Liver (tissue), 9 donors: ENCODE data around the gene ERBB4. TPM values are rescaled to one million over a fixed set of nuclear protein-coding genes. Genes with fewer than 3 reads are reported as not detected.

Source experiments
- DNase-seq: peaks from one replicate; pipeline ENCODE4 v3.0.0-alpha.2; 2017; ENCODE audit warnings: low spot score
- H3K27ac ChIP-seq, 2 donors: one replicate each; pipeline ENCODE4 v1.7.0; 2013; ENCODE audit warnings: inconsistent platforms in 2 of 2, low read length in 2 of 2, control low read depth in 1 of 2, low read depth in 1 of 2, mild to moderate bottlenecking in 1 of 2
- H3K27me3 ChIP-seq, 4 donors: one replicate each; pipeline versions ENCODE4 v1.6.1 to v1.7.0; 2013; ENCODE audit warnings: low read length in 3 of 4, inconsistent platforms in 1 of 4, mild to moderate bottlenecking in 1 of 4, moderate library complexity in 1 of 4; ENCODE audit not compliant: control insufficient read depth in 4 of 4, insufficient read depth in 4 of 4
- H3K36me3 ChIP-seq, 4 donors: one replicate each; pipeline versions ENCODE4 v1.6.1 to v1.7.0; 2013; ENCODE audit warnings: low read length in 3 of 4, mild to moderate bottlenecking in 3 of 4, low read depth in 1 of 4, moderate library complexity in 1 of 4; ENCODE audit not compliant: control insufficient read depth in 4 of 4, insufficient read depth in 3 of 4
- H3K4me1 ChIP-seq, 4 donors: one replicate each; pipeline versions ENCODE4 v1.6.1 to v1.7.0; 2013; ENCODE audit warnings: low read length in 3 of 4, mild to moderate bottlenecking in 3 of 4, moderate library complexity in 1 of 4; ENCODE audit not compliant: control insufficient read depth in 4 of 4, insufficient read depth in 4 of 4
- H3K4me3 ChIP-seq, 3 donors: one replicate each; pipeline versions ENCODE4 v1.6.1 to v1.7.0; 2013; ENCODE audit warnings: low read length in 3 of 3, control low read depth in 1 of 3, low read depth in 1 of 3, mild to moderate bottlenecking in 1 of 3
- H3K9ac ChIP-seq, 2 donors: one replicate each; pipeline ENCODE4 v1.7.0; 2013; ENCODE audit warnings: low read length in 2 of 2, mild to moderate bottlenecking in 2 of 2, moderate library complexity in 2 of 2, control low read depth in 1 of 2, low read depth in 1 of 2
- H3K9me3 ChIP-seq, 4 donors: one replicate each; pipeline versions ENCODE4 v1.6.1 to v1.7.0; 2013; ENCODE audit warnings: low read length in 3 of 4; ENCODE audit not compliant: control insufficient read depth in 4 of 4
- ATF3 ChIP-seq: IDR thresholded peaks from 2 replicates; pipeline ENCODE4 v1.6.1; 2016; ENCODE audit warnings: antibody characterized with exemption
- CTCF ChIP-seq: fragments of 150-350 bp; IDR thresholded peaks from 2 replicates; pipeline ENCODE4 v1.5.1; 2017; ENCODE audit warnings: improper control_type of control experiment, low read depth, low read length; ENCODE audit not compliant: missing input control
- EGR1 ChIP-seq, 2 donors: IDR thresholded peaks; 2 replicates each; pipeline ENCODE4 v1.6.1; 2016 to 2018; ENCODE audit warnings: antibody characterized with exemption in 2 of 2, low read depth in 2 of 2
- FOXA1 ChIP-seq: IDR thresholded peaks from 2 replicates; pipeline ENCODE4 v1.6.1; 2016; ENCODE audit warnings: antibody characterized with exemption
- GABPA ChIP-seq, 2 donors: IDR thresholded peaks in 1 of 2; conservative IDR thresholded peaks in 1 of 2; 2 replicates each; pipeline ENCODE4 v1.6.1; 2016; ENCODE audit warnings: antibody characterized with exemption in 2 of 2, mild to moderate bottlenecking in 1 of 2, moderate library complexity in 1 of 2
- HNF4A ChIP-seq, 2 donors: conservative IDR thresholded peaks; 2 replicates each; pipeline ENCODE4 v1.6.1; 2016; ENCODE audit warnings: antibody characterized with exemption in 2 of 2, mild to moderate bottlenecking in 2 of 2
- MAX ChIP-seq: IDR thresholded peaks from 2 replicates; pipeline ENCODE4 v1.6.1; 2016; ENCODE audit warnings: antibody characterized with exemption
- NR2F2 ChIP-seq: IDR thresholded peaks from 2 replicates; pipeline ENCODE4 v1.6.1; 2016; ENCODE audit warnings: antibody characterized with exemption
- RAD21 ChIP-seq, 2 donors: IDR thresholded peaks; 2 replicates each; pipeline ENCODE4 v1.6.1; 2016; ENCODE audit warnings: antibody characterized with exemption in 2 of 2, mild to moderate bottlenecking in 2 of 2
- REST ChIP-seq: IDR thresholded peaks from 2 replicates; pipeline ENCODE4 v1.6.1; 2016; ENCODE audit warnings: antibody characterized with exemption, mild to moderate bottlenecking
- RXRA ChIP-seq, 2 donors: IDR thresholded peaks; 2 replicates each; pipeline ENCODE4 v1.6.1; 2017 to 2018; ENCODE audit warnings: antibody characterized with exemption in 2 of 2, mild to moderate bottlenecking in 1 of 2
- YY1 ChIP-seq: IDR thresholded peaks from 2 replicates; pipeline ENCODE4 v1.6.1; 2016; ENCODE audit warnings: antibody characterized with exemption, mild to moderate bottlenecking
- ZBTB33 ChIP-seq: IDR thresholded peaks from 2 replicates; pipeline ENCODE4 v1.6.1; 2016; ENCODE audit warnings: antibody characterized with exemption
- WGBS: extraction: QIAGEN DNeasy Blood & Tissue Kit; methylation state at CpG from one replicate; pipeline ENCODE4 v1.1.7; 2013; 5-methylcytosine and 5-hydroxymethylcytosine counted together
- polyA plus RNA-seq, 2 donors: library from polyadenylated mRNA; stranded (reverse) in 1 of 2; unstranded in 1 of 2; fragments of 200-250 nt in 1 of 2; fragments of >200 nt in 1 of 2; fragmentation: Nextera tagmentation in 1 of 2; extraction: Ambion mirVana in 1 of 2; gene quantifications; one replicate each; pipeline versions ENCODE4 v1.2.1 to v1.2.3, GENCODE V29; 2013 to 2015
- total RNA-seq, 2 donors: library from RNA; depleted of rRNA; stranded (reverse); fragments of >200 nt; gene quantifications; one replicate each; pipeline ENCODE4 v1.2.3, GENCODE V29; 2014
- donor health status: healthy.
- donor health status: healthy.
- donor health status: healthy.
- donor health status: healthy.
- donor health status: healthy.

The ERBB4 gene
- total and polyA plus RNA-seq, 4 donors = 0.03 to 0.42 TPM; not detected in 2

GRCh38 chr2:211451642-211452041, 1087.0 kb downstream of the ERBB4 start:
- no peaks in the 10 kb centered on the region for H3K36me3 ChIP-seq
- H3K9me3 ChIP-seq = no peaks in the 10 kb centered on the region
- TF ChIP-seq RAD21 (IDR thresholded peaks at IDR 0.05) = no peak
- TF ChIP-seq CTCF = no peak
- TF ChIP-seq EGR1 (IDR thresholded peaks at IDR 0.05; ENCODE audit: low read depth in 2 of 2) = no peak
- no peak for TF ChIP-seq MAX
- TF ChIP-seq RXRA (IDR thresholded peaks at IDR 0.05) = no peak
- no peak for TF ChIP-seq GABPA (IDR thresholded peaks at IDR 0.05 in 1 of 2, conservative IDR thresholded peaks at IDR 0.05 in 1 of 2)
- no peak for TF ChIP-seq NR2F2
- no peak for TF ChIP-seq YY1
- TF ChIP-seq FOXA1 = no peak
- TF ChIP-seq HNF4A (conservative IDR thresholded peaks at IDR 0.05) = no peak

GRCh38 chr2:211449819-211450218, 1088.8 kb downstream of the ERBB4 start:
- Histone ChIP-seq H3K27me3 (peaks cover 0 to 3% (median 0%) of the 10 kb centered on the region in 4 donors), H3K36me3 (no peaks in the 10 kb centered on the region), H3K4me1 (no peaks in the 10 kb centered on the region), H3K9ac (no peak overlapping the region), H3K27ac (no peak overlapping the region), H3K9me3 (no peaks in the 10 kb centered on the region), H3K4me3 (no peak overlapping the region)
- no peak for TF ChIP-seq ZBTB33
- no peak for TF ChIP-seq ATF3
- TF ChIP-seq HNF4A (conservative IDR thresholded peaks at IDR 0.05) = no peak
- TF ChIP-seq RXRA (IDR thresholded peaks at IDR 0.05) = no peak
- TF ChIP-seq RAD21 (IDR thresholded peaks at IDR 0.05) = no peak
- no peak for TF ChIP-seq REST
- TF ChIP-seq FOXA1 = no peak
- 97% methylated on average over 1 of the region's 1 CpG for WGBS
- no peak for DNase-seq

More at GRCh38 chr2:211451642-211452041, 1087.0 kb downstream of the ERBB4 start:
- peaks cover 0 to 3% (median 0%) of the 10 kb centered on the region in 4 donors for H3K27me3 ChIP-seq
- no peaks in the 10 kb centered on the region for H3K4me1 ChIP-seq
- 81% methylated on average over 2 of the region's 2 CpGs for WGBS
- H3K27ac ChIP-seq = no peak overlapping the region
- no peak for DNase-seq
- H3K9ac ChIP-seq = no peak overlapping the region
- no peak overlapping the region for H3K4me3 ChIP-seq
